HG02938 (cell line): ENCODE measurements around the gene HAPLN3.

ENCODE experiments used
- ATAC-seq: cut with Tn5 transposase; IDR thresholded peaks from one replicate; pipeline ENCODE4 v1.9.1; 2021; ENCODE audit warnings: mild to moderate bottlenecking, moderate library complexity; ENCODE audit not compliant: unreplicated experiment

HAPLN3 gene

DNA sequence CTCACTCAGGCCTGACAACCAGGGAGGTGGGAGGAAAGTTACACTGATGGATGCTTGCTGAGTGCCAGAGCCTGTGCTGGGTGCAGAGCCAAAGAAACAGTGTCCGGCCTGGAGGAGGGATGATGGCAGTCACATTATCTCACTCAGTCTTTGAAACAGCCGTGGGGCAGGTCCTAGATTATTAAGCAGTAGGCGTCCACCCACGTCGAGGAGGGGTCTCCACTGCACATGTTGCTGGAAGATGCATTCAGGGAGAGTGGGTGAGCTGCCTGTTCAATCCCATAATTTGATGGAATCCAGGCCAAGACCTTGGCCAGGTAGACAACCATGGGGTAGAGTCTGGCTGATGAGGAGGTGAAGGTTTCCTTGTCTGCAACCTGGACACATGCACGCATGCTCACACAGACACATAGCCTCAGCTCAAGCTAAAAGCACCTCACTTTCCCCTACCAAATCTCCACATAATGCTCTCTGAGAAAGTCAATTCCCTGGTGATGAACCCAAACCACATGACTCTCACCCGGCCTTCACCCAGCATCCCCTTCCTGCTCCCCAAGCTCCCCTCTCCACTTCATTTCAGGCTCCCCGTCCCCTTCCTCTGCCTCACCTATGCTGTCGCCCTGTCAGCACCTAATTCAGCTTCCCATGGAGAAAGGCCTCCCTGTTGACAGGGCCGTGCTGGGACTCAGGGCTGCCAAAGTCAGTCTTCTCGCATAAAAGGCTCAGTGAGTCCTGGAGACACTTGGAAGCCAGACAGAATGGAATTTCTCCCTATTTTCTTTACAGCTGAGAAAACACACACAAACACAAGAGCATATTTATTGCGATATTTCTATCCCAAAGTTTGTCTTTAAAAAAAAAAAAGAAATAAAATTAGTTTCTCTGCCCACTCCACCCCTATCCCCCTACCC is 62.3 kb downstream of the HAPLN3 start:
- ATAC-seq, result no peak

DNA sequence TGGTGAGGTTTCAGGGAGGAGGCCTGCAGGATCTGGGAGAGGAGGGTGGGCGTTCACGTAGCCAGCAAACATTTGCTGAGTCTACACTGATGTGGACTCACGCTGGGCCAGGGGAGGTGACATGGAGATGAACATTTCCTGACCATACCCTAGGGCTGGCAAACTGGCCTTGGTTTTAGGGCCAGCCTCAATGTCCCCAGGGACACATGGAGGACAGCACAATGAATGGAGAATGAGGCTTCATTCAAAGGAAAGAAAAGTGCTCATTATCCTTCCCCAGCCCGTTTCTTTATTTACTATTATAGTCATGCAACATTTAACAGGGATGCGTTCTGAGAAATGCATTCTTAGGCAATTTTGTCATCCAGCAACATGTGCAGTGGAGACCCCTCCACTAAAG is 65.3 kb downstream of the HAPLN3 start:
- no peak for ATAC-seq

DNA sequence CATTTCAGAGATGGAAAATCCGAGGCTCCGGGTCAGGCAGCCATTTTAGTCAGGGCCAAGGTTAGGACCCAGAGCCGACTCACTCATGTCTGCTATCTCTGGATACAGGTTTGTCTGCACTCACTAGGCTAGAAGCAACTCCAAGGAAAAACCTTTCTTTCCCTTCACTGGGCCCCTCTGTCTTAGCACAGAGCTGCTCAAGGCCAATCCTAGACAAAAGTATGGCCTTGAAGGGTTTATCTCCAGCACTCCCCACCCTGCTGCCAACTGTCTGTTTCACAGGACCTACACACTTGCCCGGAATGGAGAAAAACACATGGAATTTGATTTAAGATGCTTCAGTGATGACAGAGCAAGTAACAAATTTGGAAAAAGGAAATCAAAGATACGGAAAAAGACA is 66.6 kb downstream of the HAPLN3 start:
- no peak for ATAC-seq
